Renal cortical epithelial cell (primary cell): ENCODE results near the gene HOXA3. TPM values are rescaled to one million over a fixed set of nuclear protein-coding genes. Genes with fewer than 3 reads are reported as not detected.

Experiments used
- DNase-seq: peaks from one replicate; pipeline ENCODE4 v3.0.0-alpha.2; 2011; ENCODE audit warnings: low read depth
- total RNA-seq: library from RNA; depleted of rRNA; stranded (reverse); fragments of >200 nt; gene quantifications from 2 replicates; pipeline ENCODE4 v1.2.3, GENCODE V29; 2014

The HOXA3 gene
- total RNA-seq = 4.2 and 7.2 TPM in 2 replicates

- DNase-seq = peak; percentile 86
Measured at GRCh38 chr7:27151931-27152815, at the start of gene HOXA3. Gene HOXA3 (minus strand): TSS chr7:27152583. CDS start chr7:27110640, 41,943 bp downstream.

GRCh38 chr7:27201580-27202017 is 49.2 kb upstream of the HOXA3 start:
- no peak for DNase-seq

GRCh38 chr7:27200761-27201579 is 48.6 kb upstream of the HOXA3 start:
- no peak for DNase-seq

- DNase-seq = no peak
Measured at GRCh38 chr7:27199849-27200760, 47.7 kb upstream of the HOXA3 start, which contains the start of gene HOXA13. Gene HOXA13 (minus strand): TSS chr7:27200091. CDS start chr7:27200077, 14 bp downstream.

- no peak for DNase-seq
Measured at GRCh38 chr7:27198871-27199801, 46.8 kb upstream of the HOXA3 start.

GRCh38 chr7:27198138-27198841 is 45.9 kb upstream of the HOXA3 start:
- DNase-seq = no peak

GRCh38 chr7:27197137-27198042 is 45.0 kb upstream of the HOXA3 start:
- DNase-seq = no peak

- DNase-seq = peak; percentile 69
Measured at GRCh38 chr7:27196287-27196767, 43.9 kb upstream of the HOXA3 start.

GRCh38 chr7:27194686-27195379 is 42.5 kb upstream of the HOXA3 start:
- DNase-seq = no peak

- DNase-seq = no peak
Measured at GRCh38 chr7:27194002-27194352, 41.6 kb upstream of the HOXA3 start.

- DNase-seq = no peak
Measured at GRCh38 chr7:27193335-27194001, 41.1 kb upstream of the HOXA3 start.

GRCh38 chr7:27192546-27193334 is 40.4 kb upstream of the HOXA3 start:
- no peak for DNase-seq

- DNase-seq = no peak
Measured at GRCh38 chr7:27191833-27192545, 39.6 kb upstream of the HOXA3 start.

GRCh38 chr7:27191161-27191731 is 38.9 kb upstream of the HOXA3 start:
- DNase-seq = no peak

- DNase-seq = no peak
Measured at GRCh38 chr7:27189997-27190748, 37.8 kb upstream of the HOXA3 start.
